Smooth muscle cell of bladder (primary cell): ENCODE data around the gene PSMC2. TPM values are rescaled to one million over a fixed set of nuclear protein-coding genes. Genes with fewer than 3 reads are reported as not detected.

ENCODE experiments used
- total RNA-seq: library from RNA; depleted of rRNA; stranded (reverse); fragments of >200 nt; gene quantifications from 2 replicates; pipeline ENCODE4 v1.2.3, GENCODE V29; 2014

The PSMC2 gene
- total RNA-seq = 205 and 236 TPM in 2 replicates

DNA sequence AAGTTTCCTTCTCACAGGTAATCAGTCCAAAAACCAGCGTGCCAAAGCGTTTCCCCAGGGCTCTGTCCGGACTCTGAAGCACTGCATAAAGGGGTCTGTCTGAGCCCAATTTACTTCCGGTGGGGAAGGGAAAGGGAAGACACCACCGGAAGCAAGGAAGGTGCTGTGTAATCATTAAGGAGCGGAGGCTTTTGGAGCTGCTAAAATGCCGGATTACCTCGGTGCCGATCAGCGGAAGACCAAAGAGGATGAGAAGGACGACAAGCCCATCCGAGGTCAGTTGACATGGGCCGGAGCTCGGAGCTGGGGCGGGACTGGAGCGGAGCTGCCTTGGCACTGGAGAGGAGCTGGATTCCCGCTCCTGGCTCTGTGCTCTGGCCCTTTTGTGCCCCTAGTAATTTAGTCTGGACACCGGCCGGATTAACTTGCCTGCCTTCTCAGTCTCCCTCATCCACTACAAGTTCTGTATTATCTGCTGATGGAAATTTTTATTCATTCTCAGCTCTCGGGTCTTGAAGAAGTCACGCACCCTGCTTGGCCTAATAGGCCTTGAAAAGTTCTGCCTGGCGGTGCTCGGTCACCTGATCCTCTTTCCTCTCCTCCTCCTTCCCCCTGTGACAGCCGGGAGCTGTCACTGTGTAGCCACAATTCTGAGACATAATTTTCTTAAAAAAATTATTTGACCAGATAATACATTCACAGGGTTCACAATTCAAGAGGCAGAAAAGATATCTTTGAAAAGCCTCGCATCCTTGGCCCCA is at the start of gene PSMC2:
PSMC2 (plus strand) TSS at position 137 of the 761 bp plus-strand sequence; CDS start at position 206, 69 bp downstream.

GRCh38 chr7:103344453-103345149 is 2.8 kb upstream of the PSMC2 start, which contains the start of gene DNAJC2:
Gene DNAJC2, minus strand, starts transcription at chr7:103344767. Its CDS starts 145 bp downstream, at chr7:103344622.

Other genes with a start within 250 kb of the PSMC2 start
- 6.7 and 9.4 TPM in 2 replicates for gene NAPEPLD, start 198.5 kb upstream of the PSMC2 start, total RNA-seq
- 68.4 and 73.2 TPM in 2 replicates for gene PMPCB, start 50.2 kb upstream of the PSMC2 start, total RNA-seq
- gene DNAJC2, start 2.9 kb upstream of the PSMC2 start, total RNA-seq = 15.7 and 16.5 TPM in 2 replicates
- not detected in 2 replicates for gene SLC26A5, start 98.6 kb downstream of the PSMC2 start, total RNA-seq